NCI-H748 (cell line): ENCODE results near the gene TBXAS1.

Experiments
- DNase-seq: peaks from one replicate; lab custom pipeline; 2025; ENCODE audit not compliant: unreplicated experiment; lab: John Stamatoyannopoulos, UW

The TBXAS1 gene

DNA sequence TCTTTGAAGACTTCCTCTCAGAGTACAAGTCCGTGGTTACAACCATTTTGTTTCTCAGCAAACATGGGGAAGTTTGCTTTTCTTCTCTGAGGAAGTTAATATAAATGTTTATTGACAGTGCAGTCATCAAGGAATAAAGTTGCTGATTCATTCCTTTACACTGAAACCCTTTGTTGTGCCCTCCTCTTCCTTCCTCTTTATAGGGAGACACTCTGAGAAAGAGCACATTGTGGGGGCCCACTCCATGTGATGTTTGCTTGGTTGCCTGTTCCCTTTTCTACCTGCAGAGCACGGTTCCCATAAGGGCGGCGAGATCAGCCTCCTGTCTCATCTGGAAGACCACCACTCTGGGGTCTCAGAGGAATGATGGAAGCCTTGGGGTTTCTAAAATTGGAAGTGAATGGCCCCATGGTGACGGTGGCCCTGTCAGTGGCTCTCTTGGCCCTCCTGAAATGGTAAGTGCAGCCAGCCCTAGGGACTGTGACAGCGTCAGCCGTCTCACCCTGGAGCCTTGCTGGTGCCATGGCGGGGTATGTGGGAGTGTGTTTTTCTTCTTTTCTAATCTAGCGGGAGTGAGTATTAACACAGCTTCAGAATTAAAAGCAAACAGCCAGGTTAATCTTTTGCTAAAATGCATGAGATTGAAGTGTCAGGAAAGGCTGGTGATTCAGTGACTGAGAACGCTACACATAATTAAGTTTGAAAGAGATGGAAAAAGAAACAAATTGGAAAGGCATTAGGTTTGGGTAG lies at the start of gene TBXAS1:
TSS of gene TBXAS1 (plus strand) at position 240 of the 750 bp plus-strand sequence. CDS start at position 367, 127 bp downstream.
- peak; percentile 10 for DNase-seq

DNA sequence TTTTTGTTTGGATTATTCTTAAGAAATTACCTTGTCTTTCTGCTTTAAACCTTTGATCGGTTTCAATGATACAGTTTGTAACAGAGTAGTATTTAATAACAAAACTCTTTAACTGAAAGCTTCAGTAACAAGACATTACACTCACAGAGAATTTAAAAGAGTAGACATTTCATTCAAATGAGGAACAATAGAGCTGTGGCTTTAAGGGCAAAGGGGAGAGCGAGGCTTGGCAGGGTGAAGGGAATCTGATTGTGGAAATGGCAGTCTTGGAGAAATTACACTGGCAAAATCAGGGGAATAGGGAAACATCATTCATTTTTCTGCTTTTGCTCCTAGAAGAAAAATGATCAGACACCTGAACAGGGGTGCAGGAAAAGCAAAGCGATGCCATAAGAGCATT lies 46.1 kb upstream of the TBXAS1 start:
- no peak for DNase-seq

DNA sequence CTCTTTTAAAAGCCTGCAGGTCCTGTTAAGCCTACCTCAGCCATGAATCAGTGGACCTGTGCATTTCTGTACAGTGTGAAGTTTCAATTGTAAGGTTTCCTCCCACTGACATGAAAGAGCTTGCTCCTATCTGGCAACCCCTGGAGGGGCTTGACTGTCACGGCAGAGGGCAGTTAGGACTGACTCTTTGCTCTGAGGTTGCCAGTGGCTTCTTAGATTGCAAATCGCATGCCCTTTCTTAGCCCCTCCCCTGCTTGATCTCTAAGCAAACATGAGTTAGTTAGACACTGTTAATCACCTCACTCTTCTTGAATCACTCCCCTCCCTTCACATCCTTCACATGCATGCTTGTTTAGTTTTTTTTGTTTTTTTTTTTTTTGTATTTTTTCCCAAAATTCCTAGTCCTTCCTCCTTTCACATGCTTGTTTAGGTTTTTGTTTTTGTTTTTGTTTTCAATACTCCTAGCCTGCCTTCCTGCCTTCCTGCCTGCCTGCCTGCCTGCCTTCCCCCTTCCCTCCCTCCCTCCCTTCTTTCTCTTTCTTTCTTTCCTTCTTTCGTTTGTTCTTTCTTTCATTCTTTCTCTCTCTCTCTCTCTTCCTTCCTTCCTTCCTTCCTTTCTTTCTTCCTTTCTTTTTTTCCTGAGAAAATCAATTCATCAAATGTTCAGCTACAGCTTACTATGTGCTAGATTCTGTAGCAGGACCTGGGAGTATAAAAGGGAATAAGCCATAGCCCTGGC lies 45.2 kb upstream of the TBXAS1 start:
- peak; percentile 37 for DNase-seq

DNA sequence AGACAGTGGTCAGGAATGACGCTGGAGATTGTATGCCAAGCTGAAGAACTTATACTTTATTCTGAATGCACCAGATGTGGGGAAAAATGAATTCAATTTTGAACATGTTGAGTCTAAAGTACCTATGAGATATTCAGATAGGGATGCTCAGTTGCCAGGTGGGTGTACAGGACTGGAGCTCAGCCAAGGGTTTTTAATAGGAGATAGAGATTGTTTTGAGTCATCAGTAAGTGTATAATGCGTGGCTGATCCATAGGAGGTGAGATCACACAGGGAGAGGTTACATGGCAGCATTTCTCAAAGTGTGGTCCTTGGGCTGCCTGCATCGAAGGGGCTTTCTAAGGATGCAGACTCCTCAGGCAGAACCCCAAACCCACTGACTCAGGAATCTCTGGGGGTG lies 44.4 kb upstream of the TBXAS1 start:
- peak; percentile 15 for DNase-seq

DNA sequence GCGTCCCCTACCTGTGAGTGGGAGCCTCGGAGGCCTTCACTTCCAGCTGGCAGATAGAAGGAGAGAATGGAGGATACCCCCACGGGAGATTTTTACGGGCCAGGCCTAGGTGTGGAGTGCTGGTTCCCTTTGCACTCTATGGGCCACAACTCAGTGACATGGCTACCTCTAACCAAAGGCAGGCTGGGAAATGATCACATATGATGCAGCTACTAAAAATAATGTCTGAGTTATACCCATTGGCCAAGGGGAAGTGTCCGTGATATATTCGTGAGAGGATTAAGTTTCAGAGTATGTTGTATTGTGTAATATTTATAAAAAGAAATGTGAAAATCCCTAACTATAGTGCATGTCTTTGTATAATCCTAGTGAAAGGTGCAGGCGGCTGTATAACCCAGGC lies 37.7 kb upstream of the TBXAS1 start:
- DNase-seq: no peak

DNA sequence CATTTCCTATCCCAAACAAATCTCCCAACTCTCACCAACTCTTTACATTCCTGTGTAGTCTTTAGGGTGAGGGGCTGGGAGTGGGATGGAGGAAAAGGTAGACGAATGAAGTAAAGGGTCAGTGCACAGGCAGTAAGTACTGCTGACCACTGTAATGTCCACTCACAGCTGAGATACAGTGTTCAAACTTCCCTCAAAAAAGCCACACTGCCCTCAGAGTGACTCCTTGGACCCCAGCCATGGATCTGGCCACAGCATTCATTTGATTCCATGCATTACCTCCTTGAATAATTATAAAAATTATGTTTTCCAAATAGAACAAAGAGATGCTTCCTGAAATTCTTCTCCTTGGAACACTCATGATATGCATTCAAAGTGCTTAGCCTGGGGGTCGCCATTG lies 31.5 kb upstream of the TBXAS1 start:
- DNase-seq: no peak

DNA sequence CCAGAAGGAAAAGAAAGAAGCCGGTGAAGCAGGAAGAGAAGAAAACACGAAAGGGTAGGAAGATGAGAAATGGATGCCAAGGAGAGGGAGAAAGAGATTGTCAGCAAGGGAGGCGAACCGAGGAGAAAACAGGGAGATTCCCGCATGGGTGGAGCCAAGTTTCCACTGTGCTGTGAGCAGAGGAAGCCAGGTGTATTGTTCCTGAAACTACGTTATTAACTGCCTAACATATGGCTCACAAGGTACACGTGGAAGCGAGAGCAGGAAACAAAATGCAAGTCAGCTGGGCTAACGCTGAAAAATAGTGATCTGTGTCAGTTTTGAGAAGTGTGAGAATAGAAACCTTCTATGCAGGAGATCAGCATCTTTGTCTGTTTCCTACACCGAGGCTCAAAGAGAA lies 30.8 kb upstream of the TBXAS1 start:
- peak; percentile 35 for DNase-seq

DNA sequence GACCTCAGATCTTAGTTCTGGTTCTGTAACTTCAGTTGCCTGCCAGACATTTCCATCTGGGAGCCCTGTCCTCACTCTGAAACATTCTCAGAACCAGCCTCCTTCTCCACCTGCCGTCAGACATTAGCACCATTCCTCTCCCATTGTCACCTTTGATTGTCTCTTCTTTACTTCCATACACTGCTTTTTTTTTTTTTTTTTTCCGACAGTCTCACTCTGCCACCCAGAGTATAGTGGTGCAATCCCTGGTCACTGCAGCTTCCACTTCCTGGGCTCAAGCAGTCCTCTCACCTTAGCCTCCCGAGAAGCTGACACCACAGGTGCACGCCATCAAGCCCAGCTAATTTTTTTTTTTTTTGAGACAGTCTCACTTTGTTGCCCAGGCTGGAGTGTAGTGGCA lies 30.2 kb upstream of the TBXAS1 start:
- no peak for DNase-seq

DNA sequence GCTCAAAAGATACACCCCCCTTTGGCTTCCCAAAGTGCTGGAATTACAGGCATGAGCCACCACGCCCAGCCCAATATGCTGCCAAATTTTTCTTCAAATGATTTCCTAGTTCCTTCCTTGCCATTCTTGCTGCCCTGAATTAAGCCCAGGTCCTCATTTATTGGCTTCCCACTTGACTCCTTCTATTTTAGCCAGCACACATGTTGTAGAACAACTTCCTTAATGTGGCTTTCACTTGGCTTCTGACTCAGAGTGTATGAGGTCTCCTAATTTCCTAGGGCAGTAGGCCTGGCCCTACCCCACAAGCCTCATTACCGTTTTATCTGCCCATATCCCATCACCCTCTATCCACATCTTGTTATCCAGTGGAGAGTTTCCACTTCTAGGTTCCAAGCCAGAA lies 29.5 kb upstream of the TBXAS1 start:
- no peak for DNase-seq

DNA sequence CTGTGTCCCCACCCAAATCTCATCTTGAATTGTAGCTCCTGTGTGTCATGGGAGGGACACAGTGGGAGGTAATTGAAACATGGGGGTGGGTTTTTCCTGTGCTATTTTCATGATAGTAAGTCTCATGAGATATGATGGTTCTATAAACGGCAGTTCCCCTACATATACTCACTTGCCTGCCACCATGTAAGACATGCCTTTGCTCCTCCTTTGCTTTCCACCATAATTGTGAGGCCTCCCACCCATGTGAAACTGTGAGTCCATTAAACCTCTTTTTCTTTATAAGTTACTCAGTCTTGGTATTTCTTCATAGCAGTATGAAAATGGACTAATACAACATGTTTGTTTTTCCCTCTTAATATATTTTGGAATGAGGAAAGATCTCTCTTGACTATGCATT lies 24.5 kb upstream of the TBXAS1 start:
- no peak for DNase-seq

DNA sequence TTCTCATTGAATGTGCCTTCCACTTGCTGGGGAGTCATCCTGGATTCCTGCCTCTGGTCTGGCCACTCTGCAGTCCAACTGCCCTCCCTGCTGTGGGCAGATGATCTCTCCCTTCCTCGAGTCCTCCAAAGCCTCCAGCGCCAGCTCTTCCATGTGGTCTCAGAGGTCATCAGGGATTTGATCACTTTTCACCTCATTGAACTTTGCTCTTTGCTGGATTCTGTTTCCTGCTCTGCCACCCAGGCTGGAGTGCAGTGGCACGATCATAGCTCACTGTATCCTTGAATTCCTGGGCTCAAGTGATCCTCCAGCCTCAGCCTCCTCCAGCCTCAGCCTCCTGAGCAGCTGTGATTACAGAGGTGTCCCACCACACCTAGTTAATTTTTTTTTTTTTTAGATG lies 22.1 kb upstream of the TBXAS1 start:
- no peak for DNase-seq

DNA sequence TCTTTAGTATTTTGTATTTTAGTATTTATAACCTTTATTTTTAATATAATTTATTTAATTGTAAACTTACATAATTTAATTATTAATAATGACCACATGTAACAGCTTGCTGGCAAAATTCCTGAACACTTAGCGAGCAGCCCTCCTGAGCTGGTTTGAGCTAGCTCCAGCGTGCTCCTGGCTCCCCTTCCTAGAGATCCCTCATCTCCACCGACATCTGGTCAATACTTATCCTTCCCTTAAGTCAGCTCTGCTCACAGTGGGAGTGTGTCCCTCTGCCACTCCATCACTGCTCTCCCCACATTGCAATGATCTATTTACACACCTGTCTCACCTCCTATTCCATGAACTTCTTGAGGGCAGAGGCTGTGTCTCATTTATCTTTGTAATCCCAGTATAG lies 20.6 kb upstream of the TBXAS1 start:
- peak; percentile 15 for DNase-seq

DNA sequence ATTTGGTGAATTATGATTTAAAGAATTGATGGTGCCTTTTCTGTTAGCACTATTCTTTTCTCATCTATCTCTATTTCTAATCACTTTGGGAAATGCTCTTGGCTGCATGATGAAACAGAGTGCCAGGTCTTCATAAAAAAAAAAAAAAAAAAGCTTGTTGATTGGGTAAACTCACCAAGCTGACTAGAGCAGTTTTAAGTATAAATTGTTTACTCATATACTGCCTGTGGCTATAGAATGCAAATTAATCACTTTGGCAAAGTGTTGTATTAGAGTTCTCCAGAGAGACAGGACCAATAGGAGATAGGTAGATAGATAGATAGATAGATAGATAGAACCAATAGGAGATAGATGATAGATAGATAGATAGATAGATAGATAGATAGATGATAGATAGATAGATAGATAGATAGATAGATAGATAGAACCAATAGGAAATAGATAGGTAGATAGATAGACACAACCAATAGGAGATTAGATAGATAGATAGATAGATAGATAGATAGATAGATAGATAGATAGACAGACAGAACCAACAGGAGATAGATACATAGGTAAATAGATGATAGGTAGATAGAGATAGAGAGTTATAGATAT lies 20.1 kb upstream of the TBXAS1 start:
- no peak for DNase-seq

DNA sequence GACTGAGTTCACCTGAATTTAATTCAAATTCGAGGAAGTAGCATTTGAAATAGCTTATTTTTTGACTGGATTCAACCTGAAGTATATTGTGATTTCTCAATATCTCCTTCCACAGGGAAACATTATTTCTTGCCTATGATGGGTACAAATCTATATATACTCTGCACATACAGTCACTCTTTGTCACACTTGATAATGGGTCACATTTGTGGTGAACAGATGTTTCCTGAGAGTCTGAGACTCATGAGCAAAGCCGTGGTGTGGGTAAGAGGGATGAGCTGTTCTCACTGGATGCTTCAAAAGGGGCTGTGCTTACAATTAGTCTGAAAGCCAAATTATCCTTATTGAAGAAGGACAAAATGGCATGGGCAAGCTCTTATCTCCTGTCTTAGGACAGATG lies 18.0 kb upstream of the TBXAS1 start:
- no peak for DNase-seq

DNA sequence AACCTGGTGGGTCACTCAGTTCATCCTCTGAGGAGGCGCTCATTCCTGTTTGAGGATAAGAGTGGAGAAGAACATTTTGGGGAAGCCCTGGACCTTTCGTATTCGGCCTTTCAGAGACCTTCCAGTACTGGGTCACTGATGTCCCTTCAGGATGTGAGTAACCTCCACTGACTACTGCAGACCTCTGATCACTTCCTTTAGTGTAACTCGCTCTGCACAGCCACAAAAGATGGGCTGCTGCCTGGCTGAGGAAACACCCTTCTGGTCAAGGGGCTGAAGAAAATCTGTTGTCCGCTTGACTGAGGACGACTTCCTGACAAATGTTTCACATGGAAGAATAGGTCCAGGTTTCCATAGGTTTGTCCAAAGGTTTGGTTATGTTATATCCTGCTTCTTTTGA lies 15.9 kb upstream of the TBXAS1 start:
- no peak for DNase-seq

DNA sequence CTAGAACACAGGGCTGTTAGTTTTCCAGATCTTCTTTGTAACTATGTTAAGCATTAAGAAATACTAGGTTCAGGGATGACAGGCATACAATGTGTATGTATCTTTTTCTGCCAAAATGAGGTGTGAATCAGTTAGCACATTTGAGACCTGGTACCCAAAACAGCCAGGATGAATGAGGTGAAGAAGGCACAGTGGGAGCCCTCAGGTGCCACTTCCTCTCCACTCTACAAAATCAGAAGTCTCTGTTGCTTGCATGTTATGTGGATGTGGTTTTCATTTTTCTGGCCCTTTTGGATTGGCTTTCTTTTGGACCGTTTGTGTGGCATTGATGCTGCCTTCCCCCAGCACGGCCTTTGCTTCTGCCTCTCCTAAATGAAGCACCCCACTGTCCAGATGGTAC lies 15.4 kb upstream of the TBXAS1 start:
- DNase-seq: no peak

DNA sequence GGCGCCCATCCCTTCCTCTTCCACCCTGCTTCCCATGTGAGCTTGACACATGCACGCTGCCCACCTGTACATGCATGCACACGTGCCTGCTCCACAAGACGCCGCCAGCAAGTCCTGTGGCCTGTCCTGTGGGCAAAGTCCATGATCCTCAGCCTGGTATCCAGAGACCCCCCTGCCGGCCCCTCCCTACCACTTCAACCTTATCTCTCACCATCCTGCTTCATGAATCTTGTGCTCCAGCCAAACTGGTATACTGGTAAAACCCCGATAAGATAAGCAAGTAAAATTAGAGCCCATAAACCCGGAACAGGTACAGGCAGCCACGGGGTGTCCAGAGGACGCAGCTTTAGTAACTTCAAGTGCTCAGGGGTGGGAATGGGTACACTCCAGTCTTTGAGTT lies 11.8 kb upstream of the TBXAS1 start:
- no peak for DNase-seq

DNA sequence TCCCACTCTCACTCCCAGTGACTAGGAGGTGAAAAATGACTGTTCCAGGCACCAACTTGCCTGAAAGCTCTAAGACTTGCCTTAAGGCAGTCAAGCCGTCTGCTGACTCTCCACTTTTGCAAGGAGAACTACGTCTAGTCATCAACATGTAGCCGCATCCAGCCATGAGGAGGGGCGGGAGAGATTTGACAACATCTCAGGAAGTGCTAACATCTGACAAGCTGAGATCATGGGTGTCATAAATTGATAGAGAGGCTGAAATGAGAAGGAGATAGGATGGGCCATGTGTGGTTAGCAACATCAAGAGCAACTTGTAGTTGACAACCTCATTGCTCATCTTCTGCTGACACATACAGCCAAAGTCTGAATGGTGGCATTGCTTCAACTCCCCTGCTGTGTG lies 9.0 kb upstream of the TBXAS1 start:
- no peak for DNase-seq

DNA sequence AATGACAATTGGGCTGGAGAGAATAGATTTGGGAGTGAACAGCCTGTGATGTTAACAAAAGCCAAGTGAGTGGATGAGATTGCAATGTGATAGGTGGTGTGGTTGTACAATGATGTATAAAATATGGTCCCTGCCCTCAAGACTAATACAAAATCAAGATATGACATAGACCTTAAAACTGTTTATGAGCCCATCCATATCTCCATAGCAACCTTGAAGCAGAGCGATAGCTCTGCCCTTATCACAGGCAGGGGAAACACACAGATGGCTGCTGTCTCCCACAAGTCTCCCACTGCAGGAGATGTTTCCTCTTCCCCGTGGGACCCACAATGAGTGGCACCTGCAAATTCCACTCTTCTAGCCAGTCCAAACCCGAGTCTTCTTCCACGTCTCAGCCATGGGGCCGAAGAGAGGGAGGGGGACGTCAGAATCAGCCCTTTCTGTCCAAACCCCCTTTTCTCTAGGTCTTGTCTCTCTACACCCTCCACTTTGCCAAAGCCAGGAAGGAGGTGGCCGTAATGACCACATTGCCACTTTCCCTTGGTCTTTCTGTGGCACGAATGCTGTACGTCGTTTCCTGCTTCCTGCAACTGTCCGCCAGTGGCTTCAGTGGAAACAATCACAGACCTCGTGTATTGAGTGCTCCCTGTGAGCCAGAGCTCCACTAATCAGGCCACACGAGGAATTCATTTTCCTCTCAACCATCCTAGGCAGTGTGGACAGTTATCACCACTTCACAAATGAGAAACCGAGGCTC lies 7.5 kb upstream of the TBXAS1 start:
- DNase-seq: no peak

DNA sequence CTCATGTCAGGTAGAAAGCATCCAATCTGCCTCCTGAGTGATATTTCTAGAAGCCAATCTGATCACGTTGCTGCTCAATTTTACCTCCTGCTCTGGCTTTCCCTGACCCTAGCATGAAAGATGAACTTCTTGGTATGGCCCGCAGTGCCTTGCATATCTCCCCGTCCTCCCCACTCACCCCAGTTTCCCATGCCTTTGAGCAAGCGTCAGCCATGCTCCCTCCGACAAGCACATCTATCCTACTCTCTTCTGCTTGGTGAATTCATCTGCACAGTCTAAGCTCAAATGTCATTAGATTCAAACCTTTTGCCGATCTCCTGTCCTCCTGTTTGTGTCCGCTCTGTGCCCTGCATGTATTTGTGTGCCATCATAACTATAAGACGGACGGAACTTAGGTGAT lies 6.2 kb upstream of the TBXAS1 start:
- DNase-seq: no peak

DNA sequence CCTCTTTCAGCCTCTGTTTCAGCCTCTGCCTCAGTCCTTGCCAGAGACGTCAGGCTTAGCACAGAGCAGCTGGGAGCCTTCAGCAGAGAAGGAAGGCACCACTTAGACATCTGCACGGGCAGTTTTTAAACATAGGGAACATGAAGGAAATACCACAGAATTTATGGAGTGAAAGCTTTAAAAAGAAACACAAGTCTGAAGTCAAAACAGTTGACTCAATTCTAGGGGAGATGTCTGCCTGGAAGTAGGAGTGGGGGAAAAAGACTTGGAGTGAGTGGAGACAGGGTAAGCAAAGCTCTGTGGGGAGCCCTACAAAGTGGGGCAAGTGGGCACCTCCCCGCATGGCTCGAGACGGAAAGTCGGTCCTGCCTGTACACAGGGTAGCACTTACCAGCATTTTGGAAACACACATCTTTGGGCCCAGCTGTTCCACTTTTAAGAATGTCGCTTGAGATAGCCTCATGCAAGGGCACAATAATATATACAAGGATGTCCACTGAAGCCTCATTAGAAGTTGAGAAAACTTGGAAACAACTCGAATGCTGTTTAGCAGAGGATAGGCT lies 5.0 kb upstream of the TBXAS1 start:
- no peak for DNase-seq
